ENCODE results near the gene ZNF81.
"Not testable (repeated sequence)": the region's sequence is repeated elsewhere in the genome, so short reads cannot be mapped to it uniquely, and the experiment has no call there.

ZNF81 gene

DNA sequence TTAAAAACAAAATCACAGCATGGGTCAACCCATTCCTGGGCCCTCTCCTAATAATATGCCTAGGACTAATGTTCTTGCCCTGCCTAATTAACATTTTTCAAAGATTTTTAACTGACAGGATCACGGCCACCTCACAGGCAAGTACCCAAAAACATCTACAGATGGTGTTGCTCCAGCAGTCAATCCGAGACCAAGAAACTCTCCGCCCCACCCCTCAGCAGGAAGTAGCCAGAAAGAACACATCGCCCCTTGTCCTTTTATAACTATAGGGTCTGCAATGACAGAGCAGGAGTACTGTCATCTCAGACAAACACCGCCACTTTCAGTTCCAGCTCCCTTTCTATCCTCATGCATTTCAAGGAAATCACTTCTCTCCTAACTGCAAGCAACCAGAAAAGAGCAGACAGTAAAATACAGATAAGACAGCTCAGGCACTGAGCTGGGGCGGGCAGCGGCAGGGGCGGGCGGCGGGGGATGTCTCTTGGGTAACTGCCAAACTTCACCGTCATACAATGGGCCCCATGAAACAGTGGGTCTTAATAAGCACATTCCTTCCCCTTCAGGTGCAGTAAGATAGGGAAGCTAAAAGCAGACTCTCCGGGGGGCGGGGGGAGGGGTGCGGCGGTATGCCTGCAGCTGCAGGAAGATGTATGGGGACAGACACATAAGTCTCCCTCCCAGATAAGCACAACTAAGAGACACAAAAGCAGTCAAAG lies 99.7 kb downstream of the ZNF81 start:
- DNase-seq (ENCODE audit: low read depth): no peak

DNA sequence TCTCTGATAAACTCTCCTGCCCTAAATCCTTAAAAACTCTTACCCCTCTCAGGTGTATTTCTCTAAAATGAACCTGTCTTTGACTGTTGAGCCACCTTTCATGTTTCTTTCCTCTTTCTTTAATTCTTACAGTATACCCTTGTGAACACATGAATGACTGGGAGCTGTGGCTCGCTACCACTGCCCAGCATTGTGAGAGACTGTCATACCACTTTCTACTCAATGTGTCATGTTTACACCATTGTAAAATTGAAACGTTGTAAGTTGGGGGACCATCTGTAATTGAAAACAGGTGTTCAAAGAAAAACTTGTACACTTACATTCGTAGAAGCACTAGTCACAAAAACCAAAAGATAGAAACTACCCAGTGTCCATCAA lies 100.2 kb downstream of the ZNF81 start:
- DNase-seq (ENCODE audit: low read depth): no peak

DNA sequence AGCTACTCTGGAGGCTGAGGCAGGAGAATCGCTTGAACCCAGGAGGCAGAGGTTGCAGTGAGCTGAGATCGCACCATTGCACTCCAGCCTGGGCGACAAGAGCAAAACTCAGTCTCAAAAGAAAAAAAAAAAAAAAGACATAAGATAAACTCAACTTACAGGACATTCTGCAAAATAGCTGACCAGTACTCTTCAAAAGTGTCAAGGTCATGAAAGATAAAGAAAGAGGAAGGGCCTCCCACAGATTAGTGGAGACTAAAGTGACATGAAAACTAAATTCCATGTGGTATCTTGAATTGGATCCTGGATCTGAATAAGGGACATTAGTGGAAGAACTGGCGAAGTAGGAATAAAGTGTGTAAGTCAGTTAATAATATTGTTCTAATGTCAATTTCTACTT lies 103.7 kb downstream of the ZNF81 start:
- no peak for DNase-seq (ENCODE audit: low read depth)

DNA sequence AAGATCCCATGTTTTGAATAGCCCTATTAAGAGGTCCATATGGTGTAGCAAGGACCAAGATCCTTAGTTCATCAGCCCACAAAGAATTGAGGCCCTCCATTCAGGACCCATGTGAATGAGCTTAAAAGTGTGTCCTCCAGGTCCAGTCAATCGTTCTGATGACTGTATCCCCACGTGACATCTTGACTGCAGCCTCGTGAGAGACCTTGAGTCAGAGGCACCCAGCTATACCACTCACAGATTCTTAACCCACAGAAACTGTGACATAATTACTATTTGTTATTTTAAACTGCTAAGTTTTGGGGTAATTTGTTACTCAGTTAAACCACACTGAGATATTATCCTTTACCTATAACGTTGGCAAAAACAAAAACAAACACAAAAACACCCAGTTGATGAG lies 104.7 kb downstream of the ZNF81 start:
- DNase-seq (ENCODE audit: low read depth): no peak

DNA sequence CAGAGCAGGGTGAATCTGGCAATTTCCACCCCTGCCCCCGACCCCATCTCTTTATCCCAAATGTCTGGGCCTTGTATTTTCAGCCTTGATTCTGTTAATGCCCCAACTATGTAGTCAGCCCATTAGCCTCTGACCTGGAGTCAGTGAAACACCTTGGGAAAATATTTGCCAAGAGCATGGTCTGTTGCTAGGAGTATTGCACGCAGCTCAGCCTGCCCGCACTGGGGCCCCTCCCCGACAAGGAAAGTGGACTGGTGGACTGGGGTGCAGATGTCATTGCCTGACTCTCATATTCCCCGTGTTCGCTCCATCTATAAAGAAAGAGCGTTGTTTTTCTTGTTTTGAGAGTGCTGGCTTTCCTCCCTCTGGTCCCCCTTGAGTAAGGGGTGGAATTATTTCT lies 118.6 kb downstream of the ZNF81 start:
- not testable (repeated sequence) for DNase-seq (ENCODE audit: low read depth)

DNA sequence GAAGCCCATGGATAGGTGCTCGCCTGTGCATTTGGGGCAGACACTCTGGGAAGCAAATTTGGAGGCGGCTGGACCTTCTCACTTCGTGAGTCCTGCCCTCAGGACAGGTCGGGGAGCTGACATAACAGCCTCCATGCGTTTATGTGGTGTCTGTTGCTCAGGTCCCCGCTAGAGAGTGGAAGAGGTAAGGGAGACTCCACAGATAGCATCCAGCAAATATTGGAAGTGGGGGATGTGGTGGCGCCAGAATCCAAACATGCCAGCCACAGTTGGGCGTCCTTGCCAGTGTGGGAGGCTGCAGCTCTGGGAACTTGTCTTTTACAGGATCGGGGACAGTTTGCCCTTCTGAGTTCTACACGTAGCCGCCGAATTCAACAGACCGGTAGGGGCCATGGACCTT lies 119.3 kb downstream of the ZNF81 start:
- DNase-seq (ENCODE audit: low read depth): no peak

DNA sequence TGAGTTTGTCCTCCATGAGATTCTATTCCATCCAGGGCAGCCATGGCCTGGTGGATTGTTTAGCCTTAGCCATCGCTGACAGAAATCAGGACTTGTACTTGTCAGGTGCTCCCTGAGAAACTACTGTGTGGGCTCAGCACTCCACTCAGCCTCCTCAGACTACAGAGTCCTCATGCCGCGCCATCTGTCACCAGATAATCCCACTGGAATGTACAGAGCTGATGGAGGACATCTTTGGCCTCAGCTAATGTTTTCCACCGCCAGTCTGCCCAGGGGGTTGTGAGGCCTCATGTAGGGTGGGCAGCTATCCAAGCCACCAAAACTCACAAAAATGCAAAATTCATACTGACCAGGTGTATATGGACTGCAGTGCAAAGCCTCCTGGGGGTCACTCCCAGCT lies 121.5 kb downstream of the ZNF81 start:
- not testable (repeated sequence) for DNase-seq (ENCODE audit: low read depth)

DNA sequence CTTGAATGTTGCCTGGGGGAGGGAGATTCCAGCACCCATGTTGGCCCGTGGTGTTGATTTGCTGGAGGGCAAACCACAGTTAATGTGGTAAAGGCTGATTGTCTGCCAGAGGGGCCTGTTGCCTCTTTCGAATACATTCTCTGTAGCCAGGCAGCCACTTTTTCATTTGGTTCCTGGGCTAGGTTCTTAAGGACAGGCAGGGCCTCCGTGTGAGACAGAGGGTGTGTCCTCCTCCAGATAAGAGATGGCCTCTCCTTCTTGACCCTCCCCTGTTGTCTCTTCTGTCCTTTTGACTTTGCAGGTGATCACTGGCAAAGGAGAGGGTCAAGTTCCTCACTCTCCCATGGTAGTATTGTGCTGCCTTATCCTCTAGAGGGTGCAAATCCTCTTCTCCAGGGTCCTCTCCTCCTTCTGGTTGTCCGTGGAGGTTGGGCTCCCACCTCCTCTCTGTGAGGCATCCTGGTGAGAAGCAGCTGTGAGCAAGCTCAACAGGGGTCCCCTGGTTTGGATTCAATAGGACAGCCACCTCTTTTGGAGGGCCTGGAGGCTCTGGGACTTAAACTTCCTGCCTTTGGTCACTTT lies 122.2 kb downstream of the ZNF81 start:
- no peak for DNase-seq (ENCODE audit: low read depth)

DNA sequence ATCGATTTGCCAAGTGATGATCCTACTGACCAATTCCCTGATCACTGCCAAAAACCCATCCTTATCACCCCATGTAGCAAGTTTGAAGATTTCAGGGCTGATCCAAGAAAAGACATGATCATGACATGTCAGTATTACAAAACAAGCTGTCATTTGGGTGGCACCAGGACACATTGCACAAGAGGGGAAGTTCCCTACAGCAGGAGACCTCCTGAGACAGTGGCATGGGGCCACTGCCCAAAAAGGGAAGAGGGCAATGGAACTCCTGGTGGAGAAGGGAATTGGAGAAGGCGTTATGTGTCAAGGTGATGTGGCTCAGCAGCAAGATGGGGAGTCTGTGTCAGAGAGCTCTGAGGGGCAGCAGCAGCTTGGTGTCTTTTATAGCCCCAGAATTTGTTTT lies 123.7 kb downstream of the ZNF81 start:
- DNase-seq (ENCODE audit: low read depth): no peak

DNA sequence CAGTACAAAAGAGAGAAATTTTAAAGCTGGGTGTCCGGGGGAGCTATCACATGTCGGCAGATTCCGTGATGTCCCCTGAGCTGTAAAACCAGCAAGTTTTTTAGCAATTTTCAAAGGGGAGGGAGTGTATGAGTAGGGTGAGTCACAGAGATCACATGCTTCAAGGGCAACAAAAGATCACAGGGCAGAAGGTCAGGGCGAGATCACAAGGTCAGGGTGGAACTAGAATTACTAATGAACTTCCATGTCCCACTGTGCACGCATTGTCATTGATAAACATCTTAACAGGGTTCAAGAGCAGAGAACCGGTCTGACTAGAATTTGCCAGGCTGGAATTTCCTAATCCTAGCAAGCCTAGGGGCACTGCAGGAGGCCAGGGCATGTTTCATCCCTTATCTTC lies 125.1 kb downstream of the ZNF81 start:
- DNase-seq (ENCODE audit: low read depth): not testable (repeated sequence)

DNA sequence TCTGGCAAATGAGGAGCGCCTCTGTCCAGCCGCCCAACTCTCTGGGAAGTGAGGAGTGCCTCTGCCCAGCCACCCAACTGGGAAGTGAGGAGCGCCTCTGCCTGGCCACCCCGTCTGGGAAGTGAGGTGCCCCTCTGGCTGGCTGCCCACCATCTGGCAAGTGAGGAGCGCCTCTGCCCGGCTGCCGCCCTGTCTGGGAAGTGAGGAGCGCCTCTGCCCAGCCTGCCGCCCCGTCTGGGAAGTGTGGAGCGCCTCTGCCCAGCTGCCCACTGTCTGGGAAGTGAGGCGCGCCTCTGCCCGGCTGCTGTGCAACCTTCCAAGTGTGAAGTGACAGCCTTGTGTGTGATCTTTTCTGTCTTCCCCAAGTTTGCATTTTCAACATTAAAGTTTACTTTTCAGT lies 128.8 kb downstream of the ZNF81 start:
- DNase-seq (ENCODE audit: low read depth): not testable (repeated sequence)

Data from GM04503 (cell line).